ENCODE data around the gene MAP3K8. TPM values are rescaled to one million over a fixed set of nuclear protein-coding genes. Genes with fewer than 3 reads are reported as not detected.

Gene MAP3K8
- total and polyA plus RNA-seq, 4 donors: 4.2 to 9.6 (median 8.6) TPM

DNA sequence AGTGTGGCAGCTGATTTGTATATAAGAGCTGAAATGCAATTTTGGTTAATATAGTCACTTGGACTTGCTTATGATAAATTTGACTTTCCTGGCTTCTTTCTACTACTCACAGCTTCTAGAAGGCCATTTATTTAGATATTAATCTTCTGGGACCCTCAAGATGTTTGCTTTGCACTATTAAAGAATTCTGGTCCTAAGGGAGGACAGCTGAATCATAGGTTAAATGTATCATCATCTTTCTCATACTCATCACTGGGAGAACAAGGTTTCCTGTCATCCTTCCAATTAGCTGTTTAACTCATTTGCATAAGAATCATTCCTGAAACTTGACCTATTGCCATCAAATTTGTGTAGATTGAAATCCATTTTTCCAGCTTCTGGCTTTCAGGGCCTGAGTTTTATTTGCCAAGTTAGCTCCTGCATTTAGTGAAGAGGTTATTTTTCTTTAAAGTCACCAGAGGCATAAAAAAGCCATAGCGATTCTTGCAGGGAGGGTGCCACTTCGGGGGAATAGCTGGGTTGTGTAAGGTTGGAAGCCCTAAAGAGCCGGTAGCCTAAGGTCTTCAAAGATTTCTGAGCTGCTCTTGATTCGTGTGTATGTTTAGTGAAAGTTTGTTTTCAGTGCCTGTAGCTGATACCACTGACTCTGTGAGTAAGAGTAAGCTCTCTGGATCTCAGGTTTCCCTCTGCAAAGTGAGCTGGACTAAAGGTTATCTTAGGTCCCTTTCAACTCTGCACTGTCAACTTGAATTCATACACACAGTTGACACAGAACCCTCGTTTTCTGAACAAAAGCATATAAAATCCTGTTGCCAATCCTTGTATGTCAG lies 4.3 kb downstream of the MAP3K8 start:
- Histone ChIP-seq H3K4me3 (ENCODE audit: low read depth, low read length) (no peak overlapping the region), H3K27ac (ENCODE audit: low read depth, low read length) (peak overlapping the region; percentile 26)

GRCh38 chr10:30439931-30440330 lies 5.9 kb downstream of the MAP3K8 start:
- 96% methylated on average over 3 of the region's 3 CpGs for WGBS (ENCODE audit: insufficient coverage)
- Histone ChIP-seq H3K9me3 (ENCODE audit: control insufficient read depth, insufficient read depth, low read length) (no peaks in the 10 kb centered on the region), H3K36me3 (ENCODE audit: control insufficient read depth, insufficient read depth, low read length) (no peaks in the 10 kb centered on the region), H3K27me3 (ENCODE audit: control insufficient read depth, insufficient read depth, low read length) (no peaks in the 10 kb centered on the region), H3K27ac (ENCODE audit: low read depth, low read length) (no peak overlapping the region), H3K4me3 (ENCODE audit: low read depth, low read length) (no peak overlapping the region), H3K4me1 (ENCODE audit: control insufficient read depth, insufficient read depth, low read length) (peaks cover 4% of the 10 kb centered on the region)
- DNase-seq (ENCODE audit: low read depth in 4 of 6, low spot score in 6 of 6): no peak

More for the DNA sequence above, 4.3 kb downstream of the MAP3K8 start:
- H3K27me3 ChIP-seq (ENCODE audit: control insufficient read depth, insufficient read depth, low read length): peaks cover 5% of the 10 kb centered on the region
- peaks cover 12% of the 10 kb centered on the region for H3K4me1 ChIP-seq (ENCODE audit: control insufficient read depth, insufficient read depth, low read length)
- DNase-seq (ENCODE audit: low read depth in 4 of 6, low spot score in 6 of 6): no peak
- H3K9me3 ChIP-seq (ENCODE audit: control insufficient read depth, insufficient read depth, low read length): no peaks in the 10 kb centered on the region
- no peaks in the 10 kb centered on the region for H3K36me3 ChIP-seq (ENCODE audit: control insufficient read depth, insufficient read depth, low read length)
- WGBS (ENCODE audit: insufficient coverage): 37% methylated on average over 4 of the region's 5 CpGs

DNA sequence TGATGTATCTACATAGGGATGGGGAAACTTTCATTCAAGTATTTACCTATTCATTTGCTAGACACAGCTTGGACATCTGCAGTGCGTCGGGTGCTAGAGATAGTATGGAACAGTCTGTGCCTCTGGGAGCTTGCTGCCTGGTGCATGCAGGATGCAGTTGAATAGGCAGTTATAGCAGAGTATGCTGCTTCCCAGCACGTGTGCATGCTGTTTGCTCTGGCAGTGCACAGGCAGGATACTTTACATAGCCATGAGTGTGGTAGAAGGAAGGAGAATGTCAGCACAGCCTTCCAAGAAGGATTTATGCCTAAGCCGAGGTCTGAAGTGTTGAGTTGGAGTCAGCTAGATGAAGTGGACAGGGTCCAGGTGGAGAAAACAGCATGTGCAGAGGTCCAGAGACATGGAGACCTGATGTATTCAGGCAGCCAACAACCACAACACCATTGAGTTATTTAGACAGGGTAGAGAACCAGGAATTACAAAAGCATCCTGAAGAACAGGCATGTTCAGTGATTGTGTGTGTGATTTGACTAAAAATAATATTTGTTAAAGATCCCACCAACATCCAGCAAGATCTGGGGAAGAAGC lies 8.1 kb downstream of the MAP3K8 start:
- H3K27me3 ChIP-seq (ENCODE audit: control insufficient read depth, insufficient read depth, low read length): no peaks in the 10 kb centered on the region
- no peak overlapping the region for H3K4me3 ChIP-seq (ENCODE audit: low read depth, low read length)
- H3K36me3 ChIP-seq (ENCODE audit: control insufficient read depth, insufficient read depth, low read length): no peaks in the 10 kb centered on the region
- no peaks in the 10 kb centered on the region for H3K9me3 ChIP-seq (ENCODE audit: control insufficient read depth, insufficient read depth, low read length)
- H3K27ac ChIP-seq (ENCODE audit: low read depth, low read length): no peak overlapping the region
- WGBS (ENCODE audit: insufficient coverage): 73% methylated on average over 3 of the region's 4 CpGs
- DNase-seq (ENCODE audit: low read depth in 4 of 6, low spot score in 6 of 6): peak in 1 of 6 donors; percentile 34
- no peaks in the 10 kb centered on the region for H3K4me1 ChIP-seq (ENCODE audit: control insufficient read depth, insufficient read depth, low read length)

- Histone ChIP-seq H3K4me3 (ENCODE audit: low read depth, low read length) (no peak overlapping the region), H3K27ac (ENCODE audit: low read depth, low read length) (no peak overlapping the region), H3K4me1 (ENCODE audit: control insufficient read depth, insufficient read depth, low read length) (no peaks in the 10 kb centered on the region), H3K36me3 (ENCODE audit: control insufficient read depth, insufficient read depth, low read length) (no peaks in the 10 kb centered on the region), H3K27me3 (ENCODE audit: control insufficient read depth, insufficient read depth, low read length) (no peaks in the 10 kb centered on the region), H3K9me3 (ENCODE audit: control insufficient read depth, insufficient read depth, low read length) (no peaks in the 10 kb centered on the region)
- WGBS (ENCODE audit: insufficient coverage): no CpG with 5 or more reads among the region's 3 CpGs
- no peak for DNase-seq (ENCODE audit: low read depth in 4 of 6, low spot score in 6 of 6)
Measured at GRCh38 chr10:30443049-30443448, 9.1 kb downstream of the MAP3K8 start.

DNA sequence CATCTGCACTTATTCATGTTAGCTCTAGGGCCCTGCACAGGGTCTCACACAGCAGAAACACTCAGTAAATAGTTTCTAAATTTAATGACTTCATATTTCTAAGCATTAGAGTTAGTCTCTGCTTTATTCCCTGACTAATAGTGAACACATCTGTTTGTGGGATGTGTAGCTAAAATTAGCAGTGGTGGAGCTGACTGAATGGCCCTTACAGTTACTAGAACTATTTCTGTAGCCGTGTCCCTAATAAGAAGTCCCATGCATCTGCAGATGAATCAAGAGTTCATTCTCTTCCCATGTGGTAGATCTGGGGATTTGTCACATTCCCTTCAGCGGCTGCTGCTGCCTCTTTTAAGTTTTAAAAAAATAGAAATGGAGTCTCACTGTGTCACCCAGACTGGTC lies 11.7 kb downstream of the MAP3K8 start:
- H3K27me3 ChIP-seq (ENCODE audit: control insufficient read depth, insufficient read depth, low read length): no peaks in the 10 kb centered on the region
- no peak overlapping the region for H3K27ac ChIP-seq (ENCODE audit: low read depth, low read length)
- no CpG with 5 or more reads among the region's 2 CpGs for WGBS (ENCODE audit: insufficient coverage)
- H3K4me1 ChIP-seq (ENCODE audit: control insufficient read depth, insufficient read depth, low read length): no peaks in the 10 kb centered on the region
- H3K4me3 ChIP-seq (ENCODE audit: low read depth, low read length): no peak overlapping the region
- no peaks in the 10 kb centered on the region for H3K9me3 ChIP-seq (ENCODE audit: control insufficient read depth, insufficient read depth, low read length)
- peaks cover under 1% of the 10 kb centered on the region for H3K36me3 ChIP-seq (ENCODE audit: control insufficient read depth, insufficient read depth, low read length)
- DNase-seq (ENCODE audit: low read depth in 4 of 6, low spot score in 6 of 6): no peak

DNA sequence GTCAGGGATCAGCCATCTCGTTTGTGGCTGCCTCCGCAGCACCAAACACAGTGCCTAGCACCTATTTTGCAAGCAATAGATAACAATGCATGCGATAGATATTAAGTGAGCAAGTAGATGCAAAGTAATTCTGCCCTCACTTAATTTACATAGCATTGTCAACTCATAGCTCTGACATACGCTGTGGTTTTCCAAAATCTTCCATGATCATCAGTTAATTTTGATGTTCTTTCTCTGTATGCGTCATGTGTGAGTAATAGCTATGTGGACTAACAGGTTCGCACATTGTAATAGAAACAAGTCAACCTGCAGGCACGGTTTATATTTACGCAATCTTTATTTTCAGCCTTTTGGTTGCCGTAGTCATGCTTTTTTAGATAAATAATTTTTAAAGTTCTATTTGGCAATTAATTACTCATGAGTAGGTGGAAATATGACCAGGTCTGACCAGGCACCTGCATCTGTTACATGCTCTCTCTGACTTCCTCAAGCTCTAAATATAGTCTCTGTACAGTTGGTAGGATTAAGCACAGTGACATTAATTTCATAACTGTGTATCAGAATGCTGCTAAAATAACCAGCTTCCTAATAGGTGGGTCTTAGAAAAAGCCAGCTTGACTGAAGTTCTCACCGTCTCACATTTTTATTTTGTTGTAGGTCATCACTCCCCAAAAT lies 13.3 kb downstream of the MAP3K8 start:
- no peak for DNase-seq (ENCODE audit: low read depth in 4 of 6, low spot score in 6 of 6)
- Histone ChIP-seq H3K27me3 (ENCODE audit: control insufficient read depth, insufficient read depth, low read length) (no peaks in the 10 kb centered on the region), H3K4me1 (ENCODE audit: control insufficient read depth, insufficient read depth, low read length) (no peaks in the 10 kb centered on the region), H3K9me3 (ENCODE audit: control insufficient read depth, insufficient read depth, low read length) (no peaks in the 10 kb centered on the region), H3K27ac (ENCODE audit: low read depth, low read length) (no peak overlapping the region), H3K4me3 (ENCODE audit: low read depth, low read length) (no peak overlapping the region), H3K36me3 (ENCODE audit: control insufficient read depth, insufficient read depth, low read length) (peaks cover 6% of the 10 kb centered on the region)
- no CpG with 5 or more reads among the region's 10 CpGs for WGBS (ENCODE audit: insufficient coverage)

DNA sequence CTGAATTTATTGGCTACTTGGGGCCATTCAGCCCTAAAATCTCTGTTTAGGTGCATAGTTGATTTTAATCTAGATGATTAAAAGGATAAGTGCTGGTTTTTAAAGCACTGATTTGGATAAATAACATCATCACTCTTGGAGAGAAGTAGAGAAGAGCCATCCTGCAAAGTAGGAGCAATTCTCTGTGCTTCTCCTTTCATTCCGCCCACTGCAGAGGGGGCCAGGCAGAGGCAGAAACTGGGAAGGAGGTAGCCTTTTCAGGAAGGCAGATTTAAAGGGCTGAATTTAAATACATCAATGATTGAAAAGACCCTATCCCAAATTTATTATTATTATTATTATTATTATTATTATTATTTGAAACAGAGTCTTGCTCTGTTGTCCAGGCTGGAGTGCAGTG lies 14.1 kb downstream of the MAP3K8 start:
- Histone ChIP-seq H3K4me3 (ENCODE audit: low read depth, low read length) (no peak overlapping the region), H3K9me3 (ENCODE audit: control insufficient read depth, insufficient read depth, low read length) (no peaks in the 10 kb centered on the region), H3K27ac (ENCODE audit: low read depth, low read length) (no peak overlapping the region), H3K4me1 (ENCODE audit: control insufficient read depth, insufficient read depth, low read length) (no peaks in the 10 kb centered on the region), H3K27me3 (ENCODE audit: control insufficient read depth, insufficient read depth, low read length) (no peaks in the 10 kb centered on the region), H3K36me3 (ENCODE audit: control insufficient read depth, insufficient read depth, low read length) (peaks cover 8% of the 10 kb centered on the region)
- no CpG with 5 or more reads among the region's 1 CpG for WGBS (ENCODE audit: insufficient coverage)
- DNase-seq (ENCODE audit: low read depth in 4 of 6, low spot score in 6 of 6): no peak

DNA sequence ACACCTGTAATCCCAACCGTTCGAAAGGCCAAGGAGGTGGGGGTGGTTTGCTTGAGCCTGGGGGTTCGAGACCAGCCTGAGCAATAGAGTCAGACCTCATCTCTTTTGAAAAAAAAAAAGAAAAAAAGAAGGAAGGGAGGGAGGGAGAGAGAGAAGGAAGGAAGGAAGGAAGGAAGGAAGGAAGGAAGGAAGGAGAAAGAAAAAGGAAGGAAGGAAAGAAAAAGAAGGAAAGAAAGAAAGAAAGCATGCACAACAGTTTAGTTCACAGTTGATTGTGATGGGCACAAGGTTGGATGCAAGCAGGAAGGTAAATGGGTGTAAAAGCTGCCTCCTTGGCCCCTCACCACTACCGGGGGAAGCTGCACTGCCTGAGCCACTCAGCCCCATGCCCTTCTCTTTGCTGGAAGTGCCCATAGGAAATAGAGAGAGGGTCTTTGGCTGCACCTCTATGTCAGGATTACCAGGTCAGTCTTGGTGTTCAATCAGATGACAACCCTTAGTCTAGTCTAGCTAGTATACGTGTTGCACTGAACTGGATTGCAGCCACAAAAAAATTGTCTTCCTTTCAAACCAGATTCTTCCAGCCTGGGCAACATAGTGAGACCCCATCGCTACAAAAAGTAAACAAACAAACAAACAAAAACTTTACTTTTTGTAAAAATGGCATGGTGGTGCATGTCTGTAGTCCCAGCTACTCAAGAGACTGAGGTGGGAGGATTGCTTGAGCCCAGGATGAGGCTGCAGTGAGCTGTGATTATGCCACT lies 20.0 kb downstream of the MAP3K8 start:
- Histone ChIP-seq H3K4me3 (ENCODE audit: low read depth, low read length) (no peak overlapping the region), H3K36me3 (ENCODE audit: control insufficient read depth, insufficient read depth, low read length) (peaks cover 24% of the 10 kb centered on the region), H3K9me3 (ENCODE audit: control insufficient read depth, insufficient read depth, low read length) (no peaks in the 10 kb centered on the region), H3K27me3 (ENCODE audit: control insufficient read depth, insufficient read depth, low read length) (no peaks in the 10 kb centered on the region), H3K27ac (ENCODE audit: low read depth, low read length) (no peak overlapping the region), H3K4me1 (ENCODE audit: control insufficient read depth, insufficient read depth, low read length) (no peaks in the 10 kb centered on the region)
- WGBS (ENCODE audit: insufficient coverage): 95% methylated on average over 4 of the region's 6 CpGs
- no peak for DNase-seq (ENCODE audit: low read depth in 4 of 6, low spot score in 6 of 6)

GRCh38 chr10:30454744-30455510 lies 20.9 kb downstream of the MAP3K8 start:
- peaks cover 24% of the 10 kb centered on the region for H3K36me3 ChIP-seq (ENCODE audit: control insufficient read depth, insufficient read depth, low read length)
- no peaks in the 10 kb centered on the region for H3K27me3 ChIP-seq (ENCODE audit: control insufficient read depth, insufficient read depth, low read length)
- no peak overlapping the region for H3K27ac ChIP-seq (ENCODE audit: low read depth, low read length)
- peak in 1 of 6 donors; percentile 59 for DNase-seq (ENCODE audit: low read depth in 4 of 6, low spot score in 6 of 6)
- H3K4me1 ChIP-seq (ENCODE audit: control insufficient read depth, insufficient read depth, low read length): no peaks in the 10 kb centered on the region
- H3K9me3 ChIP-seq (ENCODE audit: control insufficient read depth, insufficient read depth, low read length): no peaks in the 10 kb centered on the region
- WGBS (ENCODE audit: insufficient coverage): no CpG with 5 or more reads among the region's 3 CpGs
- no peak overlapping the region for H3K4me3 ChIP-seq (ENCODE audit: low read depth, low read length)
